ENCODE data around the gene AP3B2. TPM values are rescaled to one million over a fixed set of nuclear protein-coding genes. Genes with fewer than 3 reads are reported as not detected.

The AP3B2 gene
- total and polyA plus RNA-seq, 5 donors from 2014 or later = 0.12 to 0.23 TPM; not detected in 3

- ATAC-seq (ENCODE audit: low read depth in 2 of 2) (no peak), DNase-seq (no peak)
- Histone ChIP-seq H3K36me3 (ENCODE audit: control insufficient read depth, insufficient read depth, low read length) (no peaks in the 10 kb centered on the region), H3K4me3 (ENCODE audit: low read depth, low read length) (no peak overlapping the region), H3K27me3 (ENCODE audit: control insufficient read depth, insufficient read depth, low read length) (peaks cover 43% of the 10 kb centered on the region), H3K27ac (ENCODE audit: insufficient read depth, low read length, poor library complexity, severe bottlenecking) (no peak overlapping the region), H3K9me3 (ENCODE audit: control insufficient read depth in 2 of 2, low read length in 2 of 2) (no peaks in the 10 kb centered on the region), H3K4me1 (ENCODE audit: control insufficient read depth, insufficient read depth, low read length, poor library complexity, severe bottlenecking) (peaks cover 3% of the 10 kb centered on the region)
- peaks cover 0 to 3% (median 0%) of the 10 kb centered on the region in 4 donors for H3K4me1 Mint-ChIP-seq
- peaks cover 0 to 4% (median 0%) of the 10 kb centered on the region in 7 donors for H3K9me3 Mint-ChIP-seq
- peaks cover 83% of the 10 kb centered on the region for H3K27me3 Mint-ChIP-seq
- no peak overlapping the region for H3K4me3 Mint-ChIP-seq
- no peaks in the 10 kb centered on the region for H3K36me3 Mint-ChIP-seq
- no peak overlapping the region for H3K27ac Mint-ChIP-seq
Observed at GRCh38 chr15:82641129-82641798, 68.4 kb downstream of the AP3B2 start.

GRCh38 chr15:82640672-82641071 lies 69.0 kb downstream of the AP3B2 start:
- H3K27me3 Mint-ChIP-seq = peaks cover 77% of the 10 kb centered on the region
- no peaks in the 10 kb centered on the region for H3K4me1 Mint-ChIP-seq
- no peak overlapping the region for H3K4me3 Mint-ChIP-seq
- H3K9me3 ChIP-seq (ENCODE audit: control insufficient read depth in 2 of 2, low read length in 2 of 2) = no peaks in the 10 kb centered on the region
- H3K27ac ChIP-seq (ENCODE audit: insufficient read depth, low read length, poor library complexity, severe bottlenecking) = no peak overlapping the region
- H3K4me1 ChIP-seq (ENCODE audit: control insufficient read depth, insufficient read depth, low read length, poor library complexity, severe bottlenecking) = no peaks in the 10 kb centered on the region
- DNase-seq (no peak), ATAC-seq (ENCODE audit: low read depth in 2 of 2) (no peak)
- H3K27ac Mint-ChIP-seq = no peak overlapping the region
- H3K4me3 ChIP-seq (ENCODE audit: low read depth, low read length) = no peak overlapping the region
- H3K27me3 ChIP-seq (ENCODE audit: control insufficient read depth, insufficient read depth, low read length) = peaks cover 44% of the 10 kb centered on the region
- no peaks in the 10 kb centered on the region for H3K36me3 ChIP-seq (ENCODE audit: control insufficient read depth, insufficient read depth, low read length)
- H3K9me3 Mint-ChIP-seq = peaks cover 0 to 4% (median 0%) of the 10 kb centered on the region in 7 donors
- no peaks in the 10 kb centered on the region for H3K36me3 Mint-ChIP-seq

- Mint-ChIP-seq H3K36me3 (no peaks in the 10 kb centered on the region), H3K4me3 (no peak overlapping the region), H3K27me3 (peaks cover 33% of the 10 kb centered on the region), H3K27ac (peak overlapping the region in 1 of 3 donors; percentile 43), H3K4me1 (no peaks in the 10 kb centered on the region), H3K9me3 (no peaks in the 10 kb centered on the region)
- Histone ChIP-seq H3K27ac (ENCODE audit: insufficient read depth, low read length, poor library complexity, severe bottlenecking) (no peak overlapping the region), H3K4me3 (ENCODE audit: low read depth, low read length) (no peak overlapping the region), H3K36me3 (ENCODE audit: control insufficient read depth, insufficient read depth, low read length) (no peaks in the 10 kb centered on the region), H3K4me1 (ENCODE audit: control insufficient read depth, insufficient read depth, low read length, poor library complexity, severe bottlenecking) (no peaks in the 10 kb centered on the region), H3K27me3 (ENCODE audit: control insufficient read depth, insufficient read depth, low read length) (peaks cover 31% of the 10 kb centered on the region), H3K9me3 (ENCODE audit: control insufficient read depth in 2 of 2, low read length in 2 of 2) (no peaks in the 10 kb centered on the region)
- no peak for ATAC-seq (ENCODE audit: low read depth in 2 of 2)
- no peak for DNase-seq
Observed at GRCh38 chr15:82635798-82636197, 73.9 kb downstream of the AP3B2 start.

- ATAC-seq (ENCODE audit: low read depth in 2 of 2) (no peak), DNase-seq (no peak)
- H3K4me1 ChIP-seq (ENCODE audit: control insufficient read depth, insufficient read depth, low read length, poor library complexity, severe bottlenecking) = no peaks in the 10 kb centered on the region
- H3K27me3 ChIP-seq (ENCODE audit: control insufficient read depth, insufficient read depth, low read length) = no peaks in the 10 kb centered on the region
- H3K27ac ChIP-seq (ENCODE audit: insufficient read depth, low read length, poor library complexity, severe bottlenecking) = no peak overlapping the region
- no peak overlapping the region for H3K4me3 Mint-ChIP-seq
- H3K9me3 Mint-ChIP-seq = peaks cover 0 to 1% (median 0%) of the 10 kb centered on the region in 7 donors
- no peaks in the 10 kb centered on the region for H3K27me3 Mint-ChIP-seq
- H3K4me3 ChIP-seq (ENCODE audit: low read depth, low read length) = no peak overlapping the region
- H3K9me3 ChIP-seq (ENCODE audit: control insufficient read depth in 2 of 2, low read length in 2 of 2) = no peaks in the 10 kb centered on the region
- H3K4me1 Mint-ChIP-seq = no peaks in the 10 kb centered on the region
- no peaks in the 10 kb centered on the region for H3K36me3 ChIP-seq (ENCODE audit: control insufficient read depth, insufficient read depth, low read length)
- H3K27ac Mint-ChIP-seq = no peak overlapping the region
- no peaks in the 10 kb centered on the region for H3K36me3 Mint-ChIP-seq
Observed at GRCh38 chr15:82630033-82630432, 79.6 kb downstream of the AP3B2 start.

GRCh38 chr15:82625136-82625535 lies 84.5 kb downstream of the AP3B2 start:
- Histone ChIP-seq H3K27me3 (ENCODE audit: control insufficient read depth, insufficient read depth, low read length) (no peaks in the 10 kb centered on the region), H3K4me3 (ENCODE audit: low read depth, low read length) (no peak overlapping the region), H3K27ac (ENCODE audit: insufficient read depth, low read length, poor library complexity, severe bottlenecking) (no peak overlapping the region), H3K9me3 (ENCODE audit: control insufficient read depth in 2 of 2, low read length in 2 of 2) (no peaks in the 10 kb centered on the region), H3K36me3 (ENCODE audit: control insufficient read depth, insufficient read depth, low read length) (no peaks in the 10 kb centered on the region), H3K4me1 (ENCODE audit: control insufficient read depth, insufficient read depth, low read length, poor library complexity, severe bottlenecking) (no peaks in the 10 kb centered on the region)
- DNase-seq (no peak), ATAC-seq (ENCODE audit: low read depth in 2 of 2) (no peak)
- Mint-ChIP-seq H3K4me1 (no peaks in the 10 kb centered on the region), H3K36me3 (no peaks in the 10 kb centered on the region), H3K9me3 (peaks cover 0 to 1% (median 0%) of the 10 kb centered on the region in 7 donors), H3K27me3 (peaks cover 5% of the 10 kb centered on the region), H3K4me3 (no peak overlapping the region), H3K27ac (no peak overlapping the region)

GRCh38 chr15:82624438-82624837 lies 85.2 kb downstream of the AP3B2 start:
- peaks cover 5% of the 10 kb centered on the region for H3K27me3 Mint-ChIP-seq
- no peaks in the 10 kb centered on the region for H3K4me1 Mint-ChIP-seq
- no peak overlapping the region for H3K27ac Mint-ChIP-seq
- DNase-seq (no peak), ATAC-seq (ENCODE audit: low read depth in 2 of 2) (no peak)
- Histone ChIP-seq H3K27ac (ENCODE audit: insufficient read depth, low read length, poor library complexity, severe bottlenecking) (no peak overlapping the region), H3K4me1 (ENCODE audit: control insufficient read depth, insufficient read depth, low read length, poor library complexity, severe bottlenecking) (no peaks in the 10 kb centered on the region), H3K36me3 (ENCODE audit: control insufficient read depth, insufficient read depth, low read length) (no peaks in the 10 kb centered on the region), H3K9me3 (ENCODE audit: control insufficient read depth in 2 of 2, low read length in 2 of 2) (no peaks in the 10 kb centered on the region), H3K4me3 (ENCODE audit: low read depth, low read length) (no peak overlapping the region), H3K27me3 (ENCODE audit: control insufficient read depth, insufficient read depth, low read length) (no peaks in the 10 kb centered on the region)
- no peak overlapping the region for H3K4me3 Mint-ChIP-seq
- H3K36me3 Mint-ChIP-seq = no peaks in the 10 kb centered on the region
- peaks cover 0 to 1% (median 0%) of the 10 kb centered on the region in 7 donors for H3K9me3 Mint-ChIP-seq

- DNase-seq = no peak
- no peak overlapping the region for H3K27ac Mint-ChIP-seq
- Histone ChIP-seq H3K9me3 (ENCODE audit: control insufficient read depth in 2 of 2, low read length in 2 of 2) (no peaks in the 10 kb centered on the region), H3K27ac (ENCODE audit: insufficient read depth, low read length, poor library complexity, severe bottlenecking) (no peak overlapping the region), H3K4me3 (ENCODE audit: low read depth, low read length) (no peak overlapping the region), H3K4me1 (ENCODE audit: control insufficient read depth, insufficient read depth, low read length, poor library complexity, severe bottlenecking) (no peaks in the 10 kb centered on the region), H3K36me3 (ENCODE audit: control insufficient read depth, insufficient read depth, low read length) (no peaks in the 10 kb centered on the region), H3K27me3 (ENCODE audit: control insufficient read depth, insufficient read depth, low read length) (no peaks in the 10 kb centered on the region)
- peaks cover 5% of the 10 kb centered on the region for H3K27me3 Mint-ChIP-seq
- H3K36me3 Mint-ChIP-seq = no peaks in the 10 kb centered on the region
- H3K4me3 Mint-ChIP-seq = no peak overlapping the region
- ATAC-seq (ENCODE audit: low read depth in 2 of 2) = no peak
- H3K4me1 Mint-ChIP-seq = no peaks in the 10 kb centered on the region
- peaks cover 0 to 1% (median 0%) of the 10 kb centered on the region in 7 donors for H3K9me3 Mint-ChIP-seq
Observed at GRCh38 chr15:82624008-82624407, 85.7 kb downstream of the AP3B2 start.

GRCh38 chr15:82621970-82622369 lies 87.7 kb downstream of the AP3B2 start:
- ATAC-seq (ENCODE audit: low read depth in 2 of 2) (no peak), DNase-seq (no peak)
- Histone ChIP-seq H3K4me3 (ENCODE audit: low read depth, low read length) (no peak overlapping the region), H3K27ac (ENCODE audit: insufficient read depth, low read length, poor library complexity, severe bottlenecking) (no peak overlapping the region), H3K36me3 (ENCODE audit: control insufficient read depth, insufficient read depth, low read length) (no peaks in the 10 kb centered on the region), H3K9me3 (ENCODE audit: control insufficient read depth in 2 of 2, low read length in 2 of 2) (no peaks in the 10 kb centered on the region), H3K4me1 (ENCODE audit: control insufficient read depth, insufficient read depth, low read length, poor library complexity, severe bottlenecking) (no peaks in the 10 kb centered on the region), H3K27me3 (ENCODE audit: control insufficient read depth, insufficient read depth, low read length) (peaks cover 2% of the 10 kb centered on the region)
- no peak overlapping the region for H3K4me3 Mint-ChIP-seq
- H3K27ac Mint-ChIP-seq = no peak overlapping the region
- no peaks in the 10 kb centered on the region for H3K4me1 Mint-ChIP-seq
- H3K27me3 Mint-ChIP-seq = peaks cover 9% of the 10 kb centered on the region
- H3K9me3 Mint-ChIP-seq = no peaks in the 10 kb centered on the region
- H3K36me3 Mint-ChIP-seq = no peaks in the 10 kb centered on the region

All from CD4-positive, CD25-positive, alpha-beta regulatory T cell (primary cell).